Naive thymus-derived CD4-positive, alpha-beta T cell (primary cell): ENCODE data around the gene IL4R. TPM values are rescaled to one million over a fixed set of nuclear protein-coding genes. Genes with fewer than 3 reads are reported as not detected.
A peak's percentile ranks its signal among the peaks of the same experiment; 100 is the strongest.

ENCODE experiments used
- ATAC-seq: fragments of 150-1000 bp; cut with Tn5 transposase; 2 replicates; pipeline ENCODE4 v1.10.0; 2021; ENCODE audit warnings: mild to moderate bottlenecking, moderate library complexity
- CTCF ChIA-PET: fragments of 350-600 bp; sonication (Branson Sonifier 250); formaldehyde crosslinking; loops from one replicate; lab custom pipeline; 2021; ENCODE audit warnings: antibody characterized with exemption; lab: Charles Lee
- POLR2A ChIA-PET: fragments of 350-600 bp; sonication (Branson Sonifier 250); formaldehyde crosslinking; loops from one replicate; lab custom pipeline; 2021; ENCODE audit warnings: antibody characterized with exemption, inconsistent platforms; lab: Charles Lee
- DNase-seq, 9 donors: peaks; one replicate each; pipeline versions ENCODE4 v3.0.0 to v3.0.0-alpha.2; 2020 to 2022; ENCODE audit warnings: mixed read lengths in 1 of 9
- H3K27ac ChIP-seq: one replicate; pipeline ENCODE4 v1.7.0; 2013; ENCODE audit warnings: mild to moderate bottlenecking, low read depth, low read length, moderate library complexity
- H3K27me3 ChIP-seq, 2 donors: one replicate each; pipeline ENCODE4 v1.7.0; 2013; ENCODE audit warnings: low read length in 2 of 2, mild to moderate bottlenecking in 2 of 2, moderate library complexity in 2 of 2; ENCODE audit not compliant: control insufficient read depth in 2 of 2, insufficient read depth in 2 of 2
- H3K36me3 ChIP-seq, 3 experiments: 1 replicate in 2 of 3; 2 replicates in 1 of 3; pipeline ENCODE4 v1.7.0; 2013; ENCODE audit warnings: low read length in 3 of 3, mild to moderate bottlenecking in 3 of 3, moderate library complexity in 1 of 3; ENCODE audit not compliant: insufficient read depth in 3 of 3, control insufficient read depth in 2 of 3
- H3K4me1 ChIP-seq, 2 donors: one replicate each; pipeline ENCODE4 v1.7.0; 2013; ENCODE audit warnings: low read length in 2 of 2, mild to moderate bottlenecking in 2 of 2, moderate library complexity in 1 of 2; ENCODE audit not compliant: control insufficient read depth in 2 of 2, insufficient read depth in 2 of 2
- H3K4me3 ChIP-seq: 2 replicates; pipeline ENCODE4 v1.7.0; 2013; ENCODE audit warnings: mild to moderate bottlenecking, low read length
- H3K9me3 ChIP-seq, 3 experiments: 1 replicate in 2 of 3; 2 replicates in 1 of 3; pipeline ENCODE4 v1.7.0; 2013; ENCODE audit warnings: low read length in 3 of 3; ENCODE audit not compliant: control insufficient read depth in 2 of 3
- H3K27ac Mint-ChIP-seq, 9 donors: one replicate each; pipeline ENCODE4 v1.8.0; 2020 to 2022; ENCODE audit warnings: mixed read lengths in 9 of 9, mild to moderate bottlenecking in 8 of 9, moderate library complexity in 5 of 9, inconsistent platforms in 2 of 9
- H3K27me3 Mint-ChIP-seq, 5 donors: one replicate each; pipeline ENCODE4 v1.8.0; 2021 to 2022; ENCODE audit warnings: mixed read lengths in 5 of 5, mild to moderate bottlenecking in 1 of 5
- H3K36me3 Mint-ChIP-seq, 5 donors: one replicate each; pipeline ENCODE4 v1.8.0; 2020 to 2022; ENCODE audit warnings: mixed read lengths in 5 of 5, mild to moderate bottlenecking in 3 of 5, inconsistent platforms in 1 of 5
- H3K4me1 Mint-ChIP-seq, 7 donors: one replicate each; pipeline ENCODE4 v1.8.0; 2020 to 2022; ENCODE audit warnings: mixed read lengths in 7 of 7, mild to moderate bottlenecking in 3 of 7, inconsistent platforms in 1 of 7
- H3K4me3 Mint-ChIP-seq, 10 donors: one replicate each; pipeline ENCODE4 v1.8.0; 2020 to 2022; ENCODE audit warnings: mild to moderate bottlenecking in 10 of 10, mixed read lengths in 10 of 10, moderate library complexity in 6 of 10, inconsistent platforms in 2 of 10
- H3K9me3 Mint-ChIP-seq, 11 donors: one replicate each; pipeline ENCODE4 v1.8.0; 2020 to 2022; ENCODE audit warnings: mixed read lengths in 11 of 11, mild to moderate bottlenecking in 4 of 11, inconsistent platforms in 1 of 11, moderate library complexity in 1 of 11
- intact Hi-C, 2 donors: fragments of 100-400 bp; cut with micrococcal nuclease; formaldehyde crosslinking; loops; one replicate each; pipeline ENCODE4 v1.15.1; 2023
- polyA plus RNA-seq, 2 donors: library from polyadenylated mRNA; unstranded; fragments of 300-500 nt; fragmentation: Illumina TruSeq; gene quantifications; one replicate each; pipeline ENCODE4 v1.2.3, GENCODE V29; 2021
- total RNA-seq, 6 experiments: library from RNA in 5 of 6; stranded (reverse) in 5 of 6; gene quantifications; 1 replicate in 5 of 6; 2 replicates in 1 of 6; pipeline ENCODE4 v1.2.3 and lab custom pipeline; 2021 to 2026

Gene IL4R
- total and polyA plus RNA-seq, 7 experiments from 2014 or later, result 99.8 to 498 (median 176) TPM

- Mint-ChIP-seq H3K4me1 (peaks cover 34 to 79% (median 66%) of the 10 kb centered on the region in 7 donors), H3K27me3 (no peaks in the 10 kb centered on the region), H3K9me3 (peaks cover 0 to 3% (median 0%) of the 10 kb centered on the region in 11 donors), H3K4me3 (peak overlapping the region in 3 of 10 donors; percentile 41 to 60 (median 49)), H3K36me3 (peaks cover 13 to 72% (median 44%) of the 10 kb centered on the region in 5 donors), H3K27ac (peak overlapping the region in 7 of 9 donors; percentile 48 to 85 (median 74))
- ATAC-seq (peak; percentile 59), DNase-seq (peak in 1 of 9 donors; percentile 33)
- no peaks in the 10 kb centered on the region for H3K9me3 ChIP-seq
- POLR2A ChIA-PET, result interaction anchor here (0.8 to 2.8 kb wide), 5 partner anchors 17 to 101 kb away, joined by 3 to 9 read pairs (median 4); no protein-coding TSS in a partner anchor
- H3K27ac ChIP-seq, result no peak overlapping the region
- peaks cover 0 to 10% of the 10 kb centered on the region in 2 donors for H3K4me1 ChIP-seq
- H3K4me3 ChIP-seq, result no peak overlapping the region
- CTCF ChIA-PET, result interaction anchor here (0.7 kb wide), 1 partner anchor 18 kb away, joined by 3 read pairs; no protein-coding TSS in a partner anchor
- intact Hi-C loops, result no loop called here
- peaks cover 19 to 87% (median 34%) of the 10 kb centered on the region in 3 experiments for H3K36me3 ChIP-seq
- no peaks in the 10 kb centered on the region for H3K27me3 ChIP-seq
Measured at GRCh38 chr16:27337024-27337423, 23.2 kb downstream of the IL4R start.

DNA sequence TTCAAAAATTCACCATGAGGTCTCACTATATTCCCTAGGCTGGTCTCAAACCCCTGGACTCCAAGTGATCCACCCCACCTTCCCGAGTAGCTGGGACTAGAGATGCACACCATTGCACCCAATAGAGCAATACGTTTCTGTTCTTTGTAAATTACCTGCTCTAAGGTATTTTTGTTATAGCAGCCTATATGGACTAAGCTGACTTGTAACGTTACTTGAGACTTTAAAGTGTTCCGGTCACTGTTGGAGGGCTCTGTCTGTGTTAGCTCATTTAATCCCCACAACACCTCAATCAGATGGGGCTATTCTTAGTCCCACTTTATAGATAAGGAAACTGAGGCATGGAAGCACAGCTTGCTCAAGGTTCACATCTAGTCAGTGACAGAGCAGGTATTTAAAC, 25.4 kb downstream of the IL4R start:
- ATAC-seq (no peak), DNase-seq (no peak)
- H3K36me3 Mint-ChIP-seq, result peaks cover 16 to 67% (median 41%) of the 10 kb centered on the region in 5 donors
- POLR2A ChIA-PET, result interaction anchor here (0.9 kb wide), 1 partner anchor 65 kb away, joined by 3 read pairs; no protein-coding TSS in a partner anchor
- peaks cover 28 to 61% (median 55%) of the 10 kb centered on the region in 7 donors for H3K4me1 Mint-ChIP-seq
- peaks cover 0 to 10% of the 10 kb centered on the region in 2 donors for H3K4me1 ChIP-seq
- no peaks in the 10 kb centered on the region for H3K27me3 Mint-ChIP-seq
- peaks cover 22 to 91% (median 43%) of the 10 kb centered on the region in 3 experiments for H3K36me3 ChIP-seq
- H3K27ac ChIP-seq, result peak overlapping the region; percentile 13
- H3K4me3 Mint-ChIP-seq, result no peak overlapping the region
- H3K4me3 ChIP-seq, result no peak overlapping the region
- CTCF ChIA-PET, result interaction anchor here (1.1 kb wide), 2 partner anchors 23 to 162 kb away, joined by 3 read pairs; no protein-coding TSS in a partner anchor
- H3K9me3 Mint-ChIP-seq, result peaks cover 0 to under 1% (median 0%) of the 10 kb centered on the region in 11 donors
- H3K9me3 ChIP-seq, result no peaks in the 10 kb centered on the region
- no peaks in the 10 kb centered on the region for H3K27me3 ChIP-seq
- intact Hi-C loops, result no loop called here
- H3K27ac Mint-ChIP-seq, result peak overlapping the region in 6 of 9 donors; percentile 19 to 86 (median 70)

GRCh38 chr16:27340654-27341053, 26.9 kb downstream of the IL4R start:
- H3K36me3 ChIP-seq, result peaks cover 22 to 91% (median 42%) of the 10 kb centered on the region in 3 experiments
- ChIA-PET CTCF (interaction anchor here (0.6 to 0.8 kb wide), 2 partner anchors 25 to 26 kb away, joined by 3 to 4 read pairs; no protein-coding TSS in a partner anchor), POLR2A (interaction anchor here (0.9 to 1.5 kb wide), 2 partner anchors 23 to 108 kb away, joined by 3 to 4 read pairs; no protein-coding TSS in a partner anchor)
- H3K27ac ChIP-seq, result peak overlapping the region; percentile 51
- H3K9me3 Mint-ChIP-seq, result no peaks in the 10 kb centered on the region
- H3K36me3 Mint-ChIP-seq, result peaks cover 13 to 68% (median 33%) of the 10 kb centered on the region in 5 donors
- intact Hi-C loops, result no loop called here
- H3K27me3 Mint-ChIP-seq, result no peaks in the 10 kb centered on the region
- H3K4me1 ChIP-seq, result peaks cover 0 to 6% of the 10 kb centered on the region in 2 donors
- H3K4me1 Mint-ChIP-seq, result peaks cover 19 to 52% (median 42%) of the 10 kb centered on the region in 7 donors
- no peak for ATAC-seq
- no peak overlapping the region for H3K4me3 Mint-ChIP-seq
- H3K27me3 ChIP-seq, result no peaks in the 10 kb centered on the region
- H3K27ac Mint-ChIP-seq, result peak overlapping the region; percentile 65 to 90 (median 81)
- no peak overlapping the region for H3K4me3 ChIP-seq
- H3K9me3 ChIP-seq, result no peaks in the 10 kb centered on the region
- no peak for DNase-seq

- Histone ChIP-seq H3K4me1 (no peaks in the 10 kb centered on the region), H3K27ac (no peak overlapping the region), H3K9me3 (no peaks in the 10 kb centered on the region), H3K36me3 (peaks cover 28 to 90% (median 41%) of the 10 kb centered on the region in 3 experiments), H3K27me3 (no peaks in the 10 kb centered on the region), H3K4me3 (no peak overlapping the region)
- Mint-ChIP-seq H3K4me1 (peaks cover 15 to 45% (median 36%) of the 10 kb centered on the region in 7 donors), H3K36me3 (peaks cover 10 to 64% (median 33%) of the 10 kb centered on the region in 5 donors), H3K4me3 (no peak overlapping the region), H3K27ac (peak overlapping the region in 7 of 9 donors; percentile 62 to 90 (median 81)), H3K27me3 (no peaks in the 10 kb centered on the region), H3K9me3 (no peaks in the 10 kb centered on the region)
- CTCF ChIA-PET, result interaction anchor here (0.6 kb wide), 2 partner anchors 231 to 973 kb away, joined by 3 read pairs; no protein-coding TSS in a partner anchor
- ATAC-seq (no peak), DNase-seq (no peak)
- POLR2A ChIA-PET, result interaction anchor here (0.6 to 1.5 kb wide), 3 partner anchors 21 to 109 kb away, joined by 3 read pairs; no protein-coding TSS in a partner anchor
- intact Hi-C loops, result no loop called here
Measured at GRCh38 chr16:27341549-27341948, 27.8 kb downstream of the IL4R start.

DNA sequence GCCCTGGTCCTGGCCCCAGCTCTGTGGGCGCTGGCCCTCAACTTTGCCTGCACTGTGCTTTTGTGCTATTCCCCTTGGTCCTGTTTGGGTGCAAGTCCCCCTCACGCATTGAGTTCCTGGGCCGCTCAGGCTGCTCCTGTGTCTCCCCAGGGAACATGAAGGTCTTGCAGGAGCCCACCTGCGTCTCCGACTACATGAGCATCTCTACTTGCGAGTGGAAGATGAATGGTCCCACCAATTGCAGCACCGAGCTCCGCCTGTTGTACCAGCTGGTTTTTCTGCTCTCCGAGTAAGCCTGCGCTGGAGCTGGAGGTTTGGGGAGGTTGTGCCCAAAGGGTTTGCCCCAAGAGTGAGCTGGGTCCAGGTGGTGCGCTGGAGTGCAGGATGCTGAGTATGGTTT, 28.2 kb downstream of the IL4R start:
- H3K9me3 Mint-ChIP-seq, result no peaks in the 10 kb centered on the region
- no peak overlapping the region for H3K27ac ChIP-seq
- ATAC-seq (no peak), DNase-seq (no peak)
- peaks cover 32 to 94% (median 45%) of the 10 kb centered on the region in 3 experiments for H3K36me3 ChIP-seq
- peaks cover 10 to 66% (median 33%) of the 10 kb centered on the region in 5 donors for H3K36me3 Mint-ChIP-seq
- H3K27me3 ChIP-seq, result no peaks in the 10 kb centered on the region
- intact Hi-C loops, result no loop called here
- H3K27ac Mint-ChIP-seq, result peak overlapping the region in 7 of 9 donors; percentile 35 to 90 (median 75)
- H3K27me3 Mint-ChIP-seq, result no peaks in the 10 kb centered on the region
- CTCF ChIA-PET, result interaction anchor here (0.6 kb wide), 2 partner anchors 231 to 972 kb away, joined by 3 read pairs; no protein-coding TSS in a partner anchor
- no peak overlapping the region for H3K4me3 Mint-ChIP-seq
- no peaks in the 10 kb centered on the region for H3K9me3 ChIP-seq
- H3K4me1 ChIP-seq, result no peaks in the 10 kb centered on the region
- peaks cover 15 to 46% (median 39%) of the 10 kb centered on the region in 7 donors for H3K4me1 Mint-ChIP-seq
- POLR2A ChIA-PET, result interaction anchor here (0.6 to 1.0 kb wide), 2 partner anchors 21 to 56 kb away, joined by 3 read pairs; no protein-coding TSS in a partner anchor
- H3K4me3 ChIP-seq, result no peak overlapping the region

DNA sequence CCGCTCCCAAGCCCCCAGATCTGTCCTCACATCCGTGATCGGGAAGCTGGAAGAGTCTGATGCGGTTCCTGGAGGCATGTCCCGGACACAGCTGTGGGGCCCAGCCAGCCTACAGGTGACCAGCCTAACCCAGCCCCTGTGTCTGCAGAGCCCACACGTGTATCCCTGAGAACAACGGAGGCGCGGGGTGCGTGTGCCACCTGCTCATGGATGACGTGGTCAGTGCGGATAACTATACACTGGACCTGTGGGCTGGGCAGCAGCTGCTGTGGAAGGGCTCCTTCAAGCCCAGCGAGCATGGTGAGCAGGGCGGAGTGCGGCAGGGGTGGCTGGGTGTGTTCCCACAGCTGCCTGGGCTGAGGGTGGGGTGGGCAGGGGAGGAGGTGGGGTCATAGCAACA, 30.9 kb downstream of the IL4R start:
- peak overlapping the region in 6 of 9 donors; percentile 13 to 67 (median 44) for H3K27ac Mint-ChIP-seq
- ATAC-seq, result no peak

More for the DNA sequence above, 30.9 kb downstream of the IL4R start:
- ChIA-PET CTCF (interaction anchor here (1.1 kb wide), 1 partner anchor 165 kb away, joined by 3 read pairs; no protein-coding TSS in a partner anchor), POLR2A (interaction anchor here (0.6 to 1.4 kb wide), 3 partner anchors 12 to 141 kb away, joined by 3 read pairs; partner anchors contain the start of gene KDM8)
- Histone ChIP-seq H3K9me3 (no peaks in the 10 kb centered on the region), H3K36me3 (peaks cover 28 to 98% (median 61%) of the 10 kb centered on the region in 3 experiments), H3K4me1 (peaks cover 0 to 4% of the 10 kb centered on the region in 2 donors), H3K27me3 (no peaks in the 10 kb centered on the region), H3K27ac (no peak overlapping the region), H3K4me3 (no peak overlapping the region)
- no peak for DNase-seq
- H3K4me3 Mint-ChIP-seq, result no peak overlapping the region
- no peaks in the 10 kb centered on the region for H3K27me3 Mint-ChIP-seq
- peaks cover 16 to 44% (median 32%) of the 10 kb centered on the region in 7 donors for H3K4me1 Mint-ChIP-seq
- H3K36me3 Mint-ChIP-seq, result peaks cover 12 to 73% (median 43%) of the 10 kb centered on the region in 5 donors
- intact Hi-C loops, result no loop called here
- no peaks in the 10 kb centered on the region for H3K9me3 Mint-ChIP-seq
